Activated CD8-positive, alpha-beta T cell treated with anti-CD3 and anti-CD28 coated beads, Interleukin-2, amount 10 ng/mL, durations not matched to agents 7 days and 5 days (primary cell): ENCODE results near the gene CTIF. TPM values are rescaled to one million over a fixed set of nuclear protein-coding genes. Genes with fewer than 3 reads are reported as not detected.

Source experiments
- ATAC-seq: fragments of 150-1000 bp; cut with Tn5 transposase; one replicate; pipeline ENCODE4 v1.10.0; 2021; ENCODE audit warnings: moderate library complexity
- CTCF ChIA-PET: fragments of 350-600 bp; sonication (Branson Sonifier 250); formaldehyde crosslinking; loops from one replicate; lab custom pipeline; 2021; ENCODE audit warnings: antibody characterized with exemption; lab: Charles Lee
- POLR2A ChIA-PET: fragments of 350-600 bp; sonication (Branson Sonifier 250); formaldehyde crosslinking; loops from one replicate; lab custom pipeline; 2021; ENCODE audit warnings: antibody characterized with exemption; lab: Charles Lee
- DNase-seq: peaks from one replicate; pipeline ENCODE4 v3.0.0-alpha.2; 2020
- H3K27ac Mint-ChIP-seq: one replicate; pipeline ENCODE4 v1.8.0; 2021; ENCODE audit warnings: mild to moderate bottlenecking, mixed read lengths
- H3K27me3 Mint-ChIP-seq: one replicate; pipeline ENCODE4 v1.8.0; 2021; ENCODE audit warnings: low read depth, mixed read lengths
- H3K36me3 Mint-ChIP-seq: one replicate; pipeline ENCODE4 v1.8.0; 2021; ENCODE audit warnings: low read depth, mixed read lengths
- H3K4me1 Mint-ChIP-seq: one replicate; pipeline ENCODE4 v1.8.0; 2021; ENCODE audit warnings: low read depth, mixed read lengths
- H3K4me3 Mint-ChIP-seq: one replicate; pipeline ENCODE4 v1.8.0; 2021; ENCODE audit warnings: mild to moderate bottlenecking, mixed read lengths
- H3K9me3 Mint-ChIP-seq: one replicate; pipeline ENCODE4 v1.8.0; 2022; ENCODE audit warnings: mixed read lengths; ENCODE audit not compliant: insufficient read depth
- microRNA-seq: library from miRNA; unstranded; fragments of <30 nt; microRNA quantifications from one replicate; pipeline ENCODE4 v1.2.0, GENCODE V29; 2022
- total RNA-seq, 2 experiments: library from RNA; stranded (reverse); gene quantifications; one replicate each; pipeline ENCODE4 v1.2.3, GENCODE V29; 2021

CTIF gene
- total RNA-seq, 2 experiments from 2014 or later, result 1.3 to 2.1 TPM

- H3K27me3 Mint-ChIP-seq, result peaks cover 2% of the 10 kb centered on the region
- POLR2A ChIA-PET, result no interaction called here
- no peak overlapping the region for H3K27ac Mint-ChIP-seq
- peaks cover 11% of the 10 kb centered on the region for H3K9me3 Mint-ChIP-seq
- peaks cover 10% of the 10 kb centered on the region for H3K36me3 Mint-ChIP-seq
- CTCF ChIA-PET, result no interaction called here
- ATAC-seq (no peak), DNase-seq (no peak)
- peaks cover 22% of the 10 kb centered on the region for H3K4me1 Mint-ChIP-seq
- no peak overlapping the region for H3K4me3 Mint-ChIP-seq
Measured at GRCh38 chr18:48902023-48902855, 363.4 kb downstream of the CTIF start.

GRCh38 chr18:48902856-48903601 is 364.2 kb downstream of the CTIF start:
- DNase-seq (no peak), ATAC-seq (no peak)
- Mint-ChIP-seq H3K4me1 (peaks cover 23% of the 10 kb centered on the region), H3K27me3 (peaks cover 2% of the 10 kb centered on the region), H3K36me3 (peaks cover 10% of the 10 kb centered on the region), H3K9me3 (peaks cover 11% of the 10 kb centered on the region), H3K27ac (no peak overlapping the region), H3K4me3 (no peak overlapping the region)
- ChIA-PET CTCF (no interaction called here), POLR2A (interaction anchor here (0.5 kb wide), 1 partner anchor 31 kb away, joined by 3 read pairs; no protein-coding TSS in a partner anchor)

DNA sequence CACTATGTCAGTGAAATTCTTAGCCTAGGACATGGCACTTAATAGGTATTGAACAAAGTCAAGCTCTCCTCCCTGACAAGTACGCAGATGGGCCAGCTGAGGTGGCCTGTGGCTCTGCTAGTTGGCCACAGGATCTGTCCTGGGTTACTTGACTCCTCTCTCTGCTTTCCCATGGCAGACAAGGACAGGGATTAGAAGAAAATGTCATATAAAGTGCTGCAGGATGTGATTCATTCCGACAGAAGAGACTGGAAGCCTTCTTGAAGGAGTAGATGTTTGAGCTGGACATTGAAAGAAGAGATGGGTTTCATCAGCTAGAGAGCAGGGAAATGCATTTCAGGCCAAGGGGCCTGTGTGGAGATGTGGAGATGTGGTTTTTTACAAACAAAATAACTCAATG is 365.3 kb downstream of the CTIF start:
- Mint-ChIP-seq H3K4me3 (no peak overlapping the region), H3K4me1 (peaks cover 27% of the 10 kb centered on the region), H3K9me3 (peaks cover 11% of the 10 kb centered on the region), H3K27ac (no peak overlapping the region), H3K36me3 (peaks cover 10% of the 10 kb centered on the region), H3K27me3 (peaks cover 2% of the 10 kb centered on the region)
- POLR2A ChIA-PET, result interaction anchor here (0.5 kb wide), 1 partner anchor 30 kb away, joined by 3 read pairs; no protein-coding TSS in a partner anchor
- CTCF ChIA-PET, result interaction anchor here (0.9 kb wide), 1 partner anchor 34 kb away, joined by 3 read pairs; no protein-coding TSS in a partner anchor
- DNase-seq (no peak), ATAC-seq (no peak)

- ChIA-PET CTCF (interaction anchor here (0.9 kb wide), 1 partner anchor 33 kb away, joined by 3 read pairs; no protein-coding TSS in a partner anchor), POLR2A (no interaction called here)
- DNase-seq (no peak), ATAC-seq (no peak)
- Mint-ChIP-seq H3K27me3 (peaks cover 2% of the 10 kb centered on the region), H3K27ac (no peak overlapping the region), H3K36me3 (peaks cover 10% of the 10 kb centered on the region), H3K4me1 (peaks cover 27% of the 10 kb centered on the region), H3K9me3 (peaks cover 6% of the 10 kb centered on the region), H3K4me3 (no peak overlapping the region)
Measured at GRCh38 chr18:48904847-48905394, 366.1 kb downstream of the CTIF start.

DNA sequence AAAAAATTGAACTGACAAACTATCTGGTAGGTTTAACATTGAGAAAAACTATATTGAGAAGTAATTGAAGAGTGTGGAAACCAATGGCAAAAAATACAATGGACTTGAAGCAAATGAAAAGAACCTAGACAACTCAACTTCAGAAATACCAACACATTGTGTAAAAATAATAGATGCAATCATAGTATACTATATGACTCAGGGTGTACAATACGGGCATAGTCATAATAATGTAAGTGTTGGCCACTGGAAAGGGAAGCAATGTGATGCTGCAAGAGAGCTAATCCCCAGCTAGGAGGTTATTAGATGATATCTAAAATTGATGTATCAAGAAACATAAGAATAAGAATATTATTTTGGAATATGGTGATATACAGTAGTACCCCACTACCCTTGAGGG is 366.7 kb downstream of the CTIF start:
- CTCF ChIA-PET, result no interaction called here
- ATAC-seq (no peak), DNase-seq (no peak)
- H3K4me1 Mint-ChIP-seq, result peaks cover 28% of the 10 kb centered on the region
- peaks cover 6% of the 10 kb centered on the region for H3K9me3 Mint-ChIP-seq
- POLR2A ChIA-PET, result no interaction called here
- peaks cover 10% of the 10 kb centered on the region for H3K36me3 Mint-ChIP-seq
- H3K4me3 Mint-ChIP-seq, result no peak overlapping the region
- peaks cover 2% of the 10 kb centered on the region for H3K27me3 Mint-ChIP-seq
- H3K27ac Mint-ChIP-seq, result no peak overlapping the region

DNA sequence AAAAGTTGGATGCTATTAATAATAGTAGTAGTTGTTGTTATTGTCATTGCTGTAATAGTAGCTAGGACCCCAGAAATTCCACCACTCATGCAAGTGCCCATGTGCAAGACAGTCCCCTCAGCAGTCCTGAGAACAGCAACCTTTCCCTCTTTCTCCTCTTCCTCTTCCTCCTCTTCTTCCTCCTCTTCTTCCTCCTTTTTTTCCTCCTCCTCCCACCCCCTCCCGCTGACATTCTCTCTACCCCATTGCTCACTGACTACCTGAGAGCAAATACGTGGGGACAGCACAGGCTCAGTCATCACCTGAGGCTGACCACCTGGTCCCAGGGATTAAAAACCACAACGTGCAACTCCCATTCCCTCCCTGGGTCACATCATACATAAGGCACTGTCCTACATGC is 370.1 kb downstream of the CTIF start:
- ChIA-PET CTCF (no interaction called here), POLR2A (no interaction called here)
- H3K9me3 Mint-ChIP-seq, result peaks cover 6% of the 10 kb centered on the region
- DNase-seq (no peak), ATAC-seq (no peak)
- H3K36me3 Mint-ChIP-seq, result peaks cover 8% of the 10 kb centered on the region
- H3K27me3 Mint-ChIP-seq, result peaks cover 2% of the 10 kb centered on the region
- peaks cover 30% of the 10 kb centered on the region for H3K4me1 Mint-ChIP-seq
- peak overlapping the region; percentile 32 for H3K27ac Mint-ChIP-seq
- no peak overlapping the region for H3K4me3 Mint-ChIP-seq

DNA sequence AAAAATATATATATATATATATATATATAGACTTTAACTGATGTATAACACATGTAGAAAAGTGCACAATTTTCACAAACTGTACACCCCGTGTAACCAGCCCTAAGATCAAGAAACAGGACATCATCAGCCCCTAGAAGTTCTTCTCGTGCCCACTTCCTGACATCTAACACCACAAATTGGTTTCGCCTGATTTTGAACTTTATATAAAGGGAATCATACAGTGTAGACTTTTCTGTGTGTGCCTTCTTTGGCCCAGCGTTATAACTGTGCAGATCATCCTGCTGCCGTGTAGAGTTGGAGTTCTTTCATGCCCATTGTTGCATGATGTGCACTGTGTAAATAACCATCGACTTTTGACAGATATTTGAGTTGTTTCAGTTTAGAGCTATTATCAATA is 370.9 kb downstream of the CTIF start:
- peak; percentile 87 for ATAC-seq
- Mint-ChIP-seq H3K4me3 (peak overlapping the region; percentile 14), H3K27me3 (peaks cover 2% of the 10 kb centered on the region), H3K27ac (peak overlapping the region; percentile 59), H3K9me3 (no peaks in the 10 kb centered on the region), H3K36me3 (peaks cover 3% of the 10 kb centered on the region), H3K4me1 (peaks cover 37% of the 10 kb centered on the region)
- POLR2A ChIA-PET, result interaction anchor here (0.6 kb wide), 1 partner anchor 35 kb away, joined by 4 read pairs; no protein-coding TSS in a partner anchor
- DNase-seq, result peak; percentile 62
- CTCF ChIA-PET, result interaction anchor here (1.0 kb wide), 1 partner anchor 133 kb away, joined by 3 read pairs; no protein-coding TSS in a partner anchor

DNA sequence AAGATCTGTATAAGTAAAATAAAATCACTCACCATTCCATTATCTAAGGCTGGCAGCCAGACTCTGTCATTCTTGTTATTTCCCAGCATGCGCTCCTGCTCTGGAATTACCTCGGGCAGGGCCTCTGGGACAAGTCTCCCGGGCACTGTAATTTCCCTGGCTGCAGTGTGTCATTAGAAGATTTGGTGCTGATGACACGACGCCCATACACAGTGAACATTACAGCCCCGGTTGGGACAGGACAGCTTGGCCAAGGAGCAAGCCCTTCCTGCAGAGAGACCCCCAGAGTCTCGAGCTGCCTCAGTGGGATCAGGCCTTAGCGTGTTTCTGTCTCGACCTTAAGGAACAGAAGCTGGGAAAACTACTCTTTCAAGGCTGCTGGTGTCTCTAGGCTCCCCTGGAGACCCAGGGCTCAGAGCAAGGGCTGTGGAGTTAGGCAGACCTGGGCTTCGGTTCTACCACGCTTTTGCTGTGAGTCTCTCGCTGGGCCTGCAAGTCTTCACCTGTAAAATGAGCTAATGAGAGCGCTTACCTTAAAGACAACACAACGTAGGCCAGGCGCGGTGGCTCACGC is 372.2 kb downstream of the CTIF start:
- peaks cover 49% of the 10 kb centered on the region for H3K4me1 Mint-ChIP-seq
- H3K36me3 Mint-ChIP-seq, result no peaks in the 10 kb centered on the region
- DNase-seq, result no peak
- no peak overlapping the region for H3K27ac Mint-ChIP-seq
- no peak for ATAC-seq
- no peaks in the 10 kb centered on the region for H3K9me3 Mint-ChIP-seq
- CTCF ChIA-PET, result interaction anchor here (5.4 kb wide), 1 partner anchor 133 kb away, joined by 35 read pairs; no protein-coding TSS in a partner anchor
- H3K27me3 Mint-ChIP-seq, result peaks cover under 1% of the 10 kb centered on the region
- no peak overlapping the region for H3K4me3 Mint-ChIP-seq
- POLR2A ChIA-PET, result no interaction called here

Small RNAs within 50 kb of the gene (microRNA-seq; reads per million reads assigned to microRNA genes)
- not detected for gene MIR4743

Other genes with a start within 250 kb of the CTIF start
- gene ZBTB7C, start 129.6 kb upstream of the CTIF start, total RNA-seq, result not detected